A549 treated with dexamethasone at 1 μM for 4 hours (cell line): Measurements from ENCODE around the gene RET. TPM values are rescaled to one million over a fixed set of nuclear protein-coding genes. Genes with fewer than 3 reads are reported as not detected.

Source experiments
- total RNA-seq: library from RNA; stranded (reverse); fragments of 200-300 nt; extraction: Qiagen RNA extraction; gene quantifications from 5 replicates; pipeline ENCODE4 v1.2.3, GENCODE V29; 2022

Gene RET
- total RNA-seq: 0.50 to 0.98 TPM (median 0.58 TPM) in 5 replicates

DNA sequence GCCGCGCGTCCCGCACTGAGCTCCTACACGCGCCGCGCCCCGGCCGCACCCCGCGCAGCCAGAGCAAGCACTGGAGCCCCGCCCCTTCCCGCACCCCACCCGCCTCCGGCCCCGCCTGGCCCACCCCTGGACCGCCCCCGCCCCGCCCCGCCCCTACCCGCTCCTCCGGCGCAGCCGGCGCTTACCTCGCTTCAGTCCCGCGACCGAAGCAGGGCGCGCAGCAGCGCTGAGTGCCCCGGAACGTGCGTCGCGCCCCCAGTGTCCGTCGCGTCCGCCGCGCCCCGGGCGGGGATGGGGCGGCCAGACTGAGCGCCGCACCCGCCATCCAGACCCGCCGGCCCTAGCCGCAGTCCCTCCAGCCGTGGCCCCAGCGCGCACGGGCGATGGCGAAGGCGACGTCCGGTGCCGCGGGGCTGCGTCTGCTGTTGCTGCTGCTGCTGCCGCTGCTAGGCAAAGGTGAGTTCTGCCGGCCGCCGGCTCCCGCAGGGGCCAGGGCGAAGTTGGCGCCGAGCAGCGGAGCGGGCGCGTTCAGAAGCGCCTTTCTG lies at the start of gene RET:
RET (plus strand) TSS at position 194 of the 545 bp plus-strand sequence; CDS start at position 384, 190 bp downstream.

DNA sequence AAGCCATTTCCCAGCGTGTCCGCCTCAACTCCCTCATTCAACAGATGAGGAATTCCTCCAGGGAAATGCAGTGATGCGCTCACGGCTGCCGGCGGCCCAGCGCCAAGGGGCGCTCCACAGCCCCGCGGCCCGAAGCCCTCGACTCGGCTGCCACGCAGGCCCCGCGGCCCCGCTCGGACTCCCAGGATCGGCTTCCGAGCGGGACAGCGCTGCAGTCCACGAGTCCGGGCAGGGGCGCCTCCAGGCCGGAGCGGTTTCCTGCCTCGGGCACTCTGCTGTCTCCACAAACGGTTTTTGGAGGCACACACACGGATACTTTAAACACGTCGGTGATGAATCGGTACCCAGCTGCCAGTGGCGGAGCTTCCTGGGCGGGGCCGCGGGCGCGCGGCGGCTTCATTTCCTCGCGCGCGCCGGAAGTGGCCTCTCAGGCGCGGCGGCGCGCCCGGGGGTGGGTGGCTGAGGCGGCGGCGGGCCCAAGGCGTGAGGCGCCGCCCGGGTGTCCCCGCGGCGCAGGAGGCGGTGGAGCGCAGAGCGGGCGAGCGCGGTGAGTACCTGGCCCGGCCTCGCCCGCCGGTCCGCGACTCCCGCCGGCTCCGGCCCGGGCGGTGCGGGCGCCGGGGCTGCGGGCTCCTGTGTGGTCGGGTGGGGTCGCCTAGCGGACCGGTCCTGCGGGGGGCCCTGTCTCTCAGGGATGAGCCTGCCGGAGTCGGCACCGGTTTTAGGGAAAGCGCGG lies 61.3 kb downstream of the RET start, which contains the start of gene CSGALNACT2:
CSGALNACT2 (plus strand) TSS at position 425 of the 736 bp plus-strand sequence. CDS start 16,705 bp downstream, outside the sequence.

Other genes starting within 250 kb of the RET start
- gene CSGALNACT2, start 61.4 kb downstream of the RET start, total RNA-seq: 10.5 to 14.1 TPM (median 11.8 TPM) in 5 replicates
- gene RASGEF1A, start 190.0 kb downstream of the RET start, total RNA-seq: 4.3 to 5.8 TPM (median 5.4 TPM) in 5 replicates